CD14-positive monocyte (primary cell): Measurements from ENCODE around the gene DIPK1C. TPM values are rescaled to one million over a fixed set of nuclear protein-coding genes. Genes with fewer than 3 reads are reported as not detected.

Experiments used
- DNase-seq, 3 donors: peaks; one replicate each; pipeline ENCODE4 v3.0.0-alpha.2; 2011 to 2022
- H2AFZ ChIP-seq: 2 replicates; pipeline ENCODE4 v1.6.0; 2012; ENCODE audit warnings: mild to moderate bottlenecking, low read depth, low read length, inconsistent platforms; ENCODE audit not compliant: insufficient read depth, poor library complexity, severe bottlenecking
- H3K27ac ChIP-seq, 2 donors: 1 replicate in 1 of 2; 2 replicates in 1 of 2; pipeline ENCODE4 v1.5.1; 2012 to 2013; ENCODE audit warnings: low read length in 2 of 2, control low read depth in 1 of 2, inconsistent platforms in 1 of 2, low read depth in 1 of 2, mild to moderate bottlenecking in 1 of 2
- H3K27me3 ChIP-seq, 2 donors: one replicate each; pipeline versions ENCODE4 v1.6.0 to v1.6.1; 2011 to 2013; ENCODE audit warnings: low read length in 2 of 2; ENCODE audit not compliant: control insufficient read depth in 2 of 2, insufficient read depth in 2 of 2
- H3K36me3 ChIP-seq, 2 donors: replicated peaks in 1 of 2; 1 replicate in 1 of 2; 2 replicates in 1 of 2; pipeline versions ENCODE4 v1.5.1 to v1.6.1; 2012 to 2013; ENCODE audit warnings: low read length in 2 of 2, control low read depth in 1 of 2, inconsistent platforms in 1 of 2, mild to moderate bottlenecking in 1 of 2; ENCODE audit not compliant: insufficient read depth in 2 of 2, control insufficient read depth in 1 of 2
- H3K4me1 ChIP-seq, 2 donors: 1 replicate in 1 of 2; 2 replicates in 1 of 2; pipeline versions ENCODE4 v1.5.1 to v1.6.1; 2012 to 2013; ENCODE audit warnings: low read length in 2 of 2, control low read depth in 1 of 2, inconsistent platforms in 1 of 2, mild to moderate bottlenecking in 1 of 2, moderate library complexity in 1 of 2; ENCODE audit not compliant: insufficient read depth in 2 of 2, control insufficient read depth in 1 of 2
- H3K4me2 ChIP-seq: replicated peaks from 2 replicates; pipeline ENCODE3; 2012; ENCODE audit warnings: low read length, moderate library complexity, mild to moderate bottlenecking; ENCODE audit not compliant: poor library complexity, severe bottlenecking; ENCODE audit errors: extremely low read depth
- H3K4me3 ChIP-seq, 3 experiments: fragments of 200-600 bp in 1 of 3; sonication (generic) in 1 of 3; replicated peaks in 1 of 3; 1 replicate in 2 of 3; 2 replicates in 1 of 3; pipeline ENCODE4 v1.5.1; 2011 to 2013; ENCODE audit warnings: low read length in 3 of 3, mild to moderate bottlenecking in 3 of 3, control low read depth in 2 of 3, low read depth in 2 of 3, inconsistent platforms in 1 of 3, moderate library complexity in 1 of 3
- H3K79me2 ChIP-seq: 2 replicates; pipeline ENCODE4 v1.6.0; 2012; ENCODE audit warnings: mild to moderate bottlenecking, control low read depth, inconsistent platforms, low read length, moderate library complexity; ENCODE audit not compliant: insufficient read depth
- H3K9ac ChIP-seq: 2 replicates; pipeline ENCODE4 v1.6.0; 2017; ENCODE audit warnings: low read length, mild to moderate bottlenecking; ENCODE audit not compliant: insufficient read depth, poor library complexity, severe bottlenecking
- H3K9me3 ChIP-seq, 2 donors: replicated peaks in 1 of 2; 1 replicate in 1 of 2; 2 replicates in 1 of 2; pipeline versions ENCODE4 v1.5.1 to v1.6.1; 2012 to 2013; ENCODE audit warnings: low read length in 2 of 2, control low read depth in 1 of 2; ENCODE audit not compliant: control insufficient read depth in 1 of 2, insufficient read depth in 1 of 2
- H4K20me1 ChIP-seq: 2 replicates; pipeline ENCODE4 v1.6.0; 2012; ENCODE audit warnings: mild to moderate bottlenecking, low read length, control low read depth, moderate library complexity; ENCODE audit not compliant: insufficient read depth
- H3K27ac Mint-ChIP-seq, 7 donors: one replicate each; pipeline ENCODE4 v1.8.0; 2020; ENCODE audit warnings: mild to moderate bottlenecking in 7 of 7, mixed read lengths in 7 of 7, moderate library complexity in 6 of 7, inconsistent platforms in 2 of 7
- H3K27me3 Mint-ChIP-seq, 3 donors: one replicate each; pipeline ENCODE4 v1.8.0; 2021 to 2022; ENCODE audit warnings: low read depth in 3 of 3, mild to moderate bottlenecking in 3 of 3, mixed read lengths in 3 of 3, moderate library complexity in 3 of 3, inconsistent platforms in 1 of 3
- H3K36me3 Mint-ChIP-seq, 2 donors: one replicate each; pipeline ENCODE4 v1.8.0; 2020; ENCODE audit warnings: mixed read lengths in 2 of 2, inconsistent platforms in 1 of 2, mild to moderate bottlenecking in 1 of 2
- H3K4me1 Mint-ChIP-seq: one replicate; pipeline ENCODE4 v1.8.0; 2020; ENCODE audit warnings: mild to moderate bottlenecking, mixed read lengths
- H3K4me3 Mint-ChIP-seq, 2 donors: one replicate each; pipeline ENCODE4 v1.8.0; 2020; ENCODE audit warnings: mild to moderate bottlenecking in 2 of 2, mixed read lengths in 2 of 2, moderate library complexity in 1 of 2
- H3K9me3 Mint-ChIP-seq, 7 donors: one replicate each; pipeline ENCODE4 v1.8.0; 2020 to 2022; ENCODE audit warnings: mixed read lengths in 7 of 7, mild to moderate bottlenecking in 6 of 7, moderate library complexity in 6 of 7, inconsistent platforms in 2 of 7
- CTCF ChIP-seq: fragments of 200-600 bp; IDR thresholded peaks from one replicate; pipeline ENCODE4 v1.8.0; 2022; ENCODE audit warnings: antibody characterized with exemption, mild to moderate bottlenecking
- WGBS: methylation state at CpG from one replicate; pipeline ENCODE4 v1.1.5; 2013; ENCODE audit warnings: missing lambda C conversion rate; ENCODE audit not compliant: insufficient coverage; 5-methylcytosine and 5-hydroxymethylcytosine counted together
- intact Hi-C, 2 donors: fragments of 100-400 bp; cut with micrococcal nuclease; formaldehyde crosslinking; loops; one replicate each; pipeline versions ENCODE4 v1.15.0 to v1.15.1; 2023
- polyA plus RNA-seq, 3 donors: library from polyadenylated mRNA; depleted of rRNA in 1 of 3; unstranded in 2 of 3; stranded (reverse) in 1 of 3; fragments of 300-500 nt in 2 of 3; fragments of >200 nt in 1 of 3; fragmentation: Illumina TruSeq in 2 of 3; gene quantifications; 1 replicate in 2 of 3; 2 replicates in 1 of 3; pipeline ENCODE4 v1.2.3, GENCODE V29; 2012 to 2021

Gene DIPK1C
- polyA plus RNA-seq, 3 donors: not detected

- DNase-seq: peak; percentile 96 to 98 (median 97)
- Mint-ChIP-seq H3K27me3 (peaks cover 0 to 3% (median 2%) of the 10 kb centered on the region in 3 donors), H3K4me1 (peaks cover 45% of the 10 kb centered on the region), H3K4me3 (peak within 1 kb of the TSS; percentile 95), H3K9me3 (peaks cover 2 to 7% (median 4%) of the 10 kb centered on the region in 7 donors), H3K27ac (peak within 1 kb of the TSS; percentile 87 to 98 (median 96)), H3K36me3 (peaks cover 0 to 4% of the 10 kb centered on the region in 2 donors)
- Histone ChIP-seq H4K20me1 (no peaks in the 10 kb centered on the region), H3K27ac (peak within 1 kb of the TSS; percentile 82 to 90), H3K4me1 (peaks cover 41 to 50% of the 10 kb centered on the region in 2 donors), H3K27me3 (no peaks in the 10 kb centered on the region), H3K9me3 (no peaks in the 10 kb centered on the region), H2AFZ (peak within 1 kb of the TSS; percentile 79), H3K4me2 (peak within 1 kb of the TSS; percentile 92), H3K4me3 (peak within 1 kb of the TSS; percentile 67 to 89 (median 86)), H3K9ac (peak within 1 kb of the TSS; percentile 83), H3K79me2 (peaks cover 26% of the 10 kb centered on the region), H3K36me3 (no peaks in the 10 kb centered on the region)
- WGBS: under 1% methylated on average over 57 of the region's 71 CpGs
- TF ChIP-seq CTCF: no peak
- intact Hi-C loops: loop anchor here (2.0 to 10.0 kb wide), 6 partner anchors 95 to 351 kb away; partner anchors contain the start of genes CYB5A (in 1 of the 2), FBXO15 (in 1 of the 2), TIMM21 (in 1 of the 2) and ZNF407 (in 1 of the 2)
Measured at GRCh38 chr18:74495581-74496507, 38.7 kb upstream of the DIPK1C start, which contains the start of gene CNDP2. TSS of gene CNDP2 (plus strand) at chr18:74496363. CDS start at chr18:74499974, 3,611 bp downstream.

GRCh38 chr18:74494514-74494913 lies 37.4 kb upstream of the DIPK1C start:
- no peak overlapping the region for H3K4me3 Mint-ChIP-seq
- H3K27me3 ChIP-seq: no peaks in the 10 kb centered on the region
- no peaks in the 10 kb centered on the region for H4K20me1 ChIP-seq
- peaks cover 0 to 5% (median 4%) of the 10 kb centered on the region in 3 donors for H3K27me3 Mint-ChIP-seq
- no peak overlapping the region for H3K9ac ChIP-seq
- WGBS: no CpG with 5 or more reads among the region's 1 CpG
- intact Hi-C loops: loop anchor here (10.0 kb wide), 4 partner anchors 100 to 350 kb away; partner anchors contain the start of genes FBXO15 (in 1 of the 2), TIMM21 (in 1 of the 2) and ZNF407 (in 1 of the 2)
- H2AFZ ChIP-seq: no peak overlapping the region
- H3K36me3 Mint-ChIP-seq: no peaks in the 10 kb centered on the region
- no peak for DNase-seq
- H3K27ac ChIP-seq: no peak overlapping the region
- peaks cover 40% of the 10 kb centered on the region for H3K4me1 Mint-ChIP-seq
- H3K79me2 ChIP-seq: peaks cover 24% of the 10 kb centered on the region
- no peak overlapping the region for H3K4me2 ChIP-seq
- no peaks in the 10 kb centered on the region for H3K9me3 ChIP-seq
- H3K4me1 ChIP-seq: peaks cover 33 to 38% of the 10 kb centered on the region in 2 donors
- H3K36me3 ChIP-seq: no peaks in the 10 kb centered on the region
- peaks cover 2 to 7% (median 4%) of the 10 kb centered on the region in 7 donors for H3K9me3 Mint-ChIP-seq
- H3K4me3 ChIP-seq: no peak overlapping the region
- no peak for TF ChIP-seq CTCF
- H3K27ac Mint-ChIP-seq: no peak overlapping the region
